T-helper 2 cell treated with Interferon-gamma antibody and Interleukin-4, amounts not matched to agents 5 μg/mL and 100 μg/mL, for 36 hours (primary cell): Measurements from ENCODE around the gene TLL2.

Experiments
- DNase-seq: peaks from one replicate; pipeline ENCODE4 v3.0.0; 2021; ENCODE audit warnings: low spot score
- H3K27ac Mint-ChIP-seq: one replicate; pipeline ENCODE4 v1.8.0; 2021; ENCODE audit warnings: mild to moderate bottlenecking, mixed read lengths
- H3K27me3 Mint-ChIP-seq: one replicate; pipeline ENCODE4 v1.8.0; 2021; ENCODE audit warnings: low read depth, mixed read lengths
- H3K36me3 Mint-ChIP-seq: one replicate; pipeline ENCODE4 v1.8.0; 2021; ENCODE audit warnings: low read depth, mixed read lengths
- H3K4me1 Mint-ChIP-seq: one replicate; pipeline ENCODE4 v1.8.0; 2021; ENCODE audit warnings: low read depth, mixed read lengths
- H3K4me3 Mint-ChIP-seq: one replicate; pipeline ENCODE4 v1.8.0; 2022; ENCODE audit warnings: mild to moderate bottlenecking, moderate library complexity, mixed read lengths
- H3K9me3 Mint-ChIP-seq: one replicate; pipeline ENCODE4 v1.8.0; 2021; ENCODE audit warnings: mixed read lengths

Gene TLL2

DNA sequence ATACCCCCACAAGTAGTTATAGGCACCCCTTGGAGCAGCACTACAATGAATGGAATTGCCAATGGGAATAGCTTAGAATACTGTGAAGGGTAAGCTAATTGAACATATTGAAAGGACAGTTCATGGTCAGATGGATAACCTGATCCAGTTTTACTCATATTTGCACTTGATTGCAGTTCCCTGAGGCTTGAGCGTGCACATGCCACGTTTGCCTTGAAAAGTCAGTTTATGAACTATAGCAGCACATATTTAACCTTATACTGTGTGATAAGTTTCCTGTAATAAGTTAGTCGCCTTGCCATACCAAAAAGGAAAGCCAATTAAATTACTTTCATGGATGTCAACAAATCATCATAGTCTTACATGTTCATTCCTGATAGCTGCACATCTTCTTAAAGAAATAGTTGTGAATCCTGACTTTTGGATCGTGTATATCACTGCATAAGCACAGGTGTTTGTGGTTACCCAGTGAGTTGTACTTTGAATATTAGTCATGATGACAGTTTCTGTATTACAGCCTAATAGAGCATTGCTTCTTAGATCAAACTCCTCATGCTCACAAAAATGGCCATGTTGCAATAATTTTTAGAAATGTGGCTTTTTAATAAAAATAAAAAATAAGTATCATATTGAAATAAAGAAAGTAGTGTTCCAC, 187.9 kb downstream of the TLL2 start:
- DNase-seq, result no peak
- no peaks in the 10 kb centered on the region for H3K36me3 Mint-ChIP-seq
- no peaks in the 10 kb centered on the region for H3K4me1 Mint-ChIP-seq
- H3K27me3 Mint-ChIP-seq, result peaks cover 33% of the 10 kb centered on the region
- no peak overlapping the region for H3K27ac Mint-ChIP-seq
- no peaks in the 10 kb centered on the region for H3K9me3 Mint-ChIP-seq
- no peak overlapping the region for H3K4me3 Mint-ChIP-seq

DNA sequence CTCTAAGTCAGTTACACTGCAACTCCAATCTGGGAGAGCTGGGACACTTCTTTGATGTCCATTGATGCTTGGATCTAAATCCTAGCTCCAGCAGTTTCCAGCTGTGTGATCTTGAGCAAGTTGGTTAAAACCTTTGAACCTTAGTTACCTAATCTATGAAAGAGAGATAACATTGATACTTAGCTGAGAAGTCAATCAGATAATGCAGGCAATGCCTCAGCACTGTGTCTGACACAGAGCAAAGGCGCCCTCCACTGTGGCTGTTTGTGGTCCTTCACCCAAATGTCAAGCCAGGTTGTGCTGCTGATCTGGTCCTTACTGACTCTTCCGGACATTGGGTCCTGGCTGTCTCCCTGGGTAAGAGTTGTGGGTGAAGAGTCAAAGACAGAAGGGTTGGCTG, 189.3 kb downstream of the TLL2 start:
- no peaks in the 10 kb centered on the region for H3K36me3 Mint-ChIP-seq
- H3K4me3 Mint-ChIP-seq, result no peak overlapping the region
- no peaks in the 10 kb centered on the region for H3K4me1 Mint-ChIP-seq
- no peak overlapping the region for H3K27ac Mint-ChIP-seq
- DNase-seq, result no peak
- no peaks in the 10 kb centered on the region for H3K9me3 Mint-ChIP-seq
- H3K27me3 Mint-ChIP-seq, result peaks cover 32% of the 10 kb centered on the region

DNA sequence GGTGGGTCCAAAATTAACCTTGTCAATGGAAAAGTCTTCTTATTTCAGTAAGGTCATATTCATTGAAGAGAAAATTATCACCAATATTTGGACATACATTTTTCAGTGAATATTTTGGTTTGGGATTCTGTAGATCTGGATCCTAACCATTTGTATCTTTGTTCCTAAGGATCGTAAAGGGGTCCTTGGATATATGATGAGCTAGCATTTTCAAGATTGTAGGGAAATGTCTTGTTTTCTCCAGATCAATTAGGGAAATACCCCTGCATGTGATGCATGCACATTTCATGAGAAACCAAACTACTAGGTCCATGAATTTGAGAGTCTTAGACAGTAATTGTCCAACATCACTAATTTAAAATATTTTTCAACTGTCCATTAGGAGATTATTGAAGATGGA, 191.5 kb downstream of the TLL2 start:
- no peaks in the 10 kb centered on the region for H3K36me3 Mint-ChIP-seq
- no peak for DNase-seq
- H3K4me3 Mint-ChIP-seq, result no peak overlapping the region
- H3K9me3 Mint-ChIP-seq, result no peaks in the 10 kb centered on the region
- H3K4me1 Mint-ChIP-seq, result no peaks in the 10 kb centered on the region
- H3K27me3 Mint-ChIP-seq, result peaks cover 18% of the 10 kb centered on the region
- H3K27ac Mint-ChIP-seq, result no peak overlapping the region

DNA sequence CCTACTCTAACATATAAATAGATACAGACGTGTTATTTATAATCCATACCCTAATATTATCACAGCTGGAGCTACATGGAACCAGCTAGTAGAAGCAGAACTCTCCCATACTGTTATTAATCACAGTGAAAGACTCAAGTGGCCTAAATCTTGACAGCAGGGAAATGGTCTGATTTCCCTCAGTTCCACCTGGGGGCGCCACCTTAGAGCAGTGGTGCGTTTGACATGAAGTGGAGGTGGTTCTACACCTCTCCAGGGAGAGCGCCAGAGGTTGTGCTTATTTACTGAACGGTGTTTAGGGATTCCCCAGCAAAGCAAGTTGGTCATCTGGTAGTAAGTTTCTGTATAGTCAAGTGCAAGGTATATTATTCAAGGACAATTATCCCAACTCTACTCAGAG, 191.9 kb downstream of the TLL2 start:
- no peaks in the 10 kb centered on the region for H3K36me3 Mint-ChIP-seq
- peaks cover 17% of the 10 kb centered on the region for H3K27me3 Mint-ChIP-seq
- H3K4me1 Mint-ChIP-seq, result no peaks in the 10 kb centered on the region
- no peak overlapping the region for H3K27ac Mint-ChIP-seq
- H3K4me3 Mint-ChIP-seq, result no peak overlapping the region
- no peaks in the 10 kb centered on the region for H3K9me3 Mint-ChIP-seq
- DNase-seq, result no peak

DNA sequence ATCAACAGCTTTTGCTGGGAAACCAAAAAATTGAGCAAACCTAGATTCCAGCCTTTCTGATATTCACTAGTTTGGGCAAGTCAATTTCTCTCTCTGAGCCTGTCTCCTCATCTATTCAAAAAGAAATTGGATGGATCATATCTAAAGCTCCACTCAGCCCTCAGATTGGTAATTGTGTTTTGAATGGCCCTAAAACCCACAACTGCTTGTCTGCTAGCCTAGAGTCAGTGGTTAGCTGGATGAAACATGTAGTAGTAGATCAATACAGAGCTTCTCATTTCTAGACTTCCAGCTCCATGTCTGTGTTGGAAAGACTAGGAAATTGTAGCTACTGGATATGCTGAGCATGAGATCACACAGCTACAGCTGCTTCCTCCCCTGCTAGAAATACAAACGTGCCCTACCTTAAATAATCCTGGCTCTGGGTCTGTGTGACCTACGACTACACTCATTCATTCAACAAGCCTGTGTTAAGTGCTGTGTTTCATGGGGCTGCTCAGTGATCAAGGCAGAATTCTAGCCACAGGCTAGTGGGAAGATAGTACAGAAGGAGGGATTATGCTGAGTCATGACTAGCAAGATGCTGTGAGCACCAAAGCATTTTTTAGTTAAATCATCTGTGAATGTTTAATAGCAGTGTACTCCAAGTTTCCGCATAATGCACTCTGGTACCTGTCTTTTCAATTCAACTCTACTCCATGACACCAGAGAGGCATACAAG, 193.8 kb downstream of the TLL2 start:
- Mint-ChIP-seq H3K4me3 (no peak overlapping the region), H3K27ac (no peak overlapping the region), H3K9me3 (no peaks in the 10 kb centered on the region), H3K36me3 (no peaks in the 10 kb centered on the region), H3K27me3 (peaks cover 16% of the 10 kb centered on the region), H3K4me1 (no peaks in the 10 kb centered on the region)
- no peak for DNase-seq

DNA sequence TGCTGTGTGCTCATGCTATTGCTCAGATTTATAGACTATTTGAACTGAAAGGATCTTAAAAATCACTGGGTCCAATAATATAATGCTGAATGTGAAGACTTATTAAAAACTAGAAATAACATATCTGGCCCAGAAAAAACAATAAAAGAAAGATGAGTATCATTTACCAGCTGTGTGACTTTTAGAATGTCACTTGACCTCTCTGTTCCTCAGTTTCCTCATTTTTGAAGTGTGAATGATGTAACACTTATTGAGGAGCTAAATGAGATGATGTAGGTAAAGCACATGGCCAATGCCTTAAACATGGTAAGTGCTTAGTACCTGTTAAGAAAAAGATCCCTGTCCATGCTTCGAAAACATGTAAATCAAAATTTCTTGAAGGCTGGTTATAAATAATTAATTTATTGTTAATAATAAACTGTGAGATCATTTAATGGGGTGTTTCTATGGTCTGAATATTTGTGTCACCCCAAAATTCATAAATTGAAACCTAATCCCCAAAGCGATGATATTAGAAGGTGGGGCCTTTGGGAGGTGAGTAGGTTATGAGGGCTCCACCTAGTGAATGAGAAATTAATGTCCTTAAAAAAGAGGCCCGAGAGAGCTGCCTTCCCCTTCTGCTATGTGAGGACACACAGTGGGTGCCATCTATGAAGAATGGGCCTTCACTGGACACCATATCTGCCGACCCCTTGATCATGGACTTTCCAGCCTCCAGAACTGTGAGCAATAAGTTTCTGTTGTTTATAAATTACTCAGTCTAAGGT, 196.5 kb downstream of the TLL2 start:
- no peak for DNase-seq
- Mint-ChIP-seq H3K4me1 (no peaks in the 10 kb centered on the region), H3K36me3 (no peaks in the 10 kb centered on the region), H3K27ac (no peak overlapping the region), H3K27me3 (peaks cover 14% of the 10 kb centered on the region), H3K4me3 (no peak overlapping the region), H3K9me3 (no peaks in the 10 kb centered on the region)
